ENCODE measurements around the gene SNAI3. TPM values are rescaled to one million over a fixed set of nuclear protein-coding genes. Genes with fewer than 3 reads are reported as not detected.

SNAI3 gene
- total RNA-seq, 2 donors from 2014 or later, result 0.42 to 1.2 TPM

DNA sequence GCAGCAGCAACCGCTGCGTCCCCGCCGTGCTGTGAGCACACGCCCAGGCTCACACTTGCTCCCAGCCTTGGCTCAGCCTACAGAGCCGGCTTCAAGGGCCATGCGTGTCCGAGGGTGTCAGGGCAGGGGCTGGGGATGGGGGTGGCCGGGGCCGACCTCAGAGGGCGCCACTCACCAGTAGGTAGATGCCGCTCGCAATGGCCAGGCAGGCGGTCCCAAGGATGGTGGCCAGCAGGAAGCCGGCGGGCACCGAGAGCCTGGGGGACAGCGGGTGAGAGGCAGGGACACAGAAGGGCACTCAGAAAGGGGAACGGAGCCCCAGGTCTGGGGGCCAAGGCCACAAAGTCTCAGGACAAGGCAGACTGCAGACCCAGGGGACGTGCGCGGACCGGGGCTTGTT lies 40.4 kb downstream of the SNAI3 start:
- Mint-ChIP-seq H3K27me3 (no peaks in the 10 kb centered on the region), H3K36me3 (no peaks in the 10 kb centered on the region), H3K9me3 (no peaks in the 10 kb centered on the region), H3K4me3 (no peak overlapping the region), H3K4me1 (ENCODE audit: low read depth in 2 of 2) (peaks cover 14 to 26% of the 10 kb centered on the region in 2 donors), H3K27ac (no peak overlapping the region)
- no peak for DNase-seq (ENCODE audit: low spot score)
- no peak for ATAC-seq

DNA sequence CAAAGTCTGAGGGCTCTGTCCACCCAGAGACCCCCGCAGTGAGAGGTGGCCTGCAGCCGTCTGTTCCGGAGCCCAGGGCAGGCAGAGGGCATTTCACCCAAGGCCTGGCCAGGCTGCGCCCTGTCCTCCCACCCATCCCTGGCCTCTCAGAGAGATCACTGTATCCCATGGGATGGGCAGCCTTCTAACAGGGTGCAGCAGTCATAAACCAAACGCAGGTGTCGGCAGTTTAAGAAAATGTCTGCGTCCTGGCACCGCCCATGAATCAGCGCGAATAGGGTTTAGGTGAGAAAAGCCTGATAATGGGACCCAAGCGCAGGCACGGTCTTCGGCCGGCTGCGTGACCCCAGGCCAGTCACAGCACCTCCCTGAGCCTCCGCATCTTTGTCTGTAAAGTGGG lies 40.9 kb downstream of the SNAI3 start:
- Mint-ChIP-seq H3K27ac (no peak overlapping the region), H3K36me3 (no peaks in the 10 kb centered on the region), H3K4me3 (no peak overlapping the region), H3K27me3 (peaks cover 0 to under 1% of the 10 kb centered on the region in 2 donors), H3K4me1 (ENCODE audit: low read depth in 2 of 2) (peaks cover 16 to 28% of the 10 kb centered on the region in 2 donors), H3K9me3 (no peaks in the 10 kb centered on the region)
- ATAC-seq (no peak), DNase-seq (ENCODE audit: low spot score) (no peak)

DNA sequence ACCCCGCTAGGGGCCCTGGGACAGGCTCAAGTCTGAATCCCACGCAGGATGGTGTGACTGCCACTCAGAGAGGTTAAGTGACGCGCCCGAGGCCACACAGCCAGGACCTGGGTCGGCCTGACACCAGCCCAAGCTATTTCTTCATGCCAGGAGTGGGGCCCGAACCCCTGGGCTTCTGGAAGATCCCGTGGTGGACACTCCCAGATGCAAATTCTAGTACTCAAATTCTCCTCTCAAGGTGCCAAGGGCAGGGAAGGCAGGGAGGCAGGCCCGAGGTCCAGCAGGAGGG lies 42.7 kb downstream of the SNAI3 start:
- ATAC-seq, result no peak
- Mint-ChIP-seq H3K36me3 (no peaks in the 10 kb centered on the region), H3K27ac (no peak overlapping the region), H3K4me3 (no peak overlapping the region), H3K4me1 (ENCODE audit: low read depth in 2 of 2) (peaks cover 15 to 29% of the 10 kb centered on the region in 2 donors), H3K27me3 (peaks cover 0 to 6% of the 10 kb centered on the region in 2 donors), H3K9me3 (no peaks in the 10 kb centered on the region)
- no peak for DNase-seq (ENCODE audit: low spot score)

DNA sequence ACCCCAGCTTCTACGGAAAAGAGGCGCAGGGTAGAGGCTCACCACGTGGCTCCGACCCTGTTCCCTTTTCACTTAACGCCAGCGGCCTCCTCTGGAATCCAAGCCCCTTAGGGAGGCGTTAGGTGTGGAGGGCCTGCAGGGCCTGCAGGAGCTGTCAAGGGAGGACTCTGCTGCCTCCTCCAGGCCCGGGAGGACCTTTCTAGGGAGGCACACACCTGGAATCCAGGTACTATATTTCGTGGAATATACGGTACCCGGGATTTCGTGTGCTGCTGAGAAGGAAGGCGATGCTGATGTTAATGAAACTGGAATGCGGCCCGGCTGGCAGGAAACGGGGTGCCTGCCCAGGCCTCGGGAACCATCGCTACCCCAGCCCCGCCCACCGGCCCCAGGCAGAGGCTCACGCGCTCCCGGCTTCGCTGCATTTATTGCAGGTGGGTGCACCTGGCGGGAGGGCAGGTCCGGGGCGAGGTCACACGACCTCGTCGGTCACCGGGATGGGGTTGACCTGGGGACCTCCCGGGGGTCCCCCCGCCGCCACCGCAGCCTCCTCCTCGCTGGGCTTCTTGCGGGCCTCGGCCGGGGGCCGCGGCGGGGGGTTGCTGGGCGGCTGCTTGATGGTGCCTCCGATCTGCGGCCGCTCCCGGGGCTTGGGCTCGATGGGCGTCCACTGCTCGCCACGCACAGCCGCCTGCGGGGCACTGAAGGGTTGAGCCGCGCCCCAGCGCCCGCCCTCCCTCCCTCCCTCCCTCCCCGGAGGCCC lies 43.2 kb downstream of the SNAI3 start:
- no peaks in the 10 kb centered on the region for H3K36me3 Mint-ChIP-seq

DNA sequence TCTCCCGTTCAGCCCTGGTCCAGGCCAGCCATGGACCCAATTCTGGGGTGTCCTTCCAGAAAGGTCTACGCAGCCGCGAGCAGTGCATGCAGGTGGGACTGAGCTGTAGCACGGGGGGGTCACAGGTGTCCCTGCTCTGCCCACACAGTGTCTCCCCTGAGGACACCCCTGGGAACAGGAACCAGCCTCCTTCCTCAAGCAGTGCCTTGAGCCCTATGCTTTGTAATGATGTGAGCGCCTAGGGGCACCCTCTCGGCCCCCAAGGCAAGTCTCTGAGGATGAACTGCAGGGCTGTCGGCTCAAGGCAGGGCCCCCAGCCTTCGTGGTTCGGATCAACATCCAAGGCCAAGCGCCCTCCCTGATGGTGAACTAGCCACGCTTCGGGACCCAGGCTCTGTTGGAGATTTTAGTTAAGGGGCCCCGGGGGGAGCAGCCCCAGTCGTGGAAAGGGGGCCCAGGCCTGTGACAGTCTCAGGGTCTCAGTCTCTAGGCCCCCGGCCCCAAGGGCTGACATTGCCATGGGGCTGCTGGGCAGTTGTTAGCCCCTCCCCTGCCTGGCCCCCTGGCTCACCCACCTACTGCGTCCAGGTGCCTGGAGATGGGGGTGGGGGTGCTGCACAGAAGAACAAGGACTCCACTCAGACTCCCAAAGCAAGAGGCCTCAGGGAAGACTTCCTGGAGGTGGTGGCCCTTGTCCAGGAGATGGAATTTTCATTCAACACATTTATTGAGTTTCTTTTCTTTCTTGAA lies 45.6 kb downstream of the SNAI3 start:
- Mint-ChIP-seq H3K4me1 (ENCODE audit: low read depth in 2 of 2) (peaks cover 36 to 46% of the 10 kb centered on the region in 2 donors), H3K4me3 (no peak overlapping the region), H3K27me3 (peaks cover 0 to 6% of the 10 kb centered on the region in 2 donors)

More for the DNA sequence above, 43.2 kb downstream of the SNAI3 start:
- DNase-seq (ENCODE audit: low spot score) (no peak), ATAC-seq (no peak)
- Mint-ChIP-seq H3K27me3 (peaks cover 0 to 6% of the 10 kb centered on the region in 2 donors), H3K27ac (no peak overlapping the region), H3K9me3 (no peaks in the 10 kb centered on the region), H3K4me1 (ENCODE audit: low read depth in 2 of 2) (peaks cover 16 to 31% of the 10 kb centered on the region in 2 donors), H3K4me3 (no peak overlapping the region)

DNA sequence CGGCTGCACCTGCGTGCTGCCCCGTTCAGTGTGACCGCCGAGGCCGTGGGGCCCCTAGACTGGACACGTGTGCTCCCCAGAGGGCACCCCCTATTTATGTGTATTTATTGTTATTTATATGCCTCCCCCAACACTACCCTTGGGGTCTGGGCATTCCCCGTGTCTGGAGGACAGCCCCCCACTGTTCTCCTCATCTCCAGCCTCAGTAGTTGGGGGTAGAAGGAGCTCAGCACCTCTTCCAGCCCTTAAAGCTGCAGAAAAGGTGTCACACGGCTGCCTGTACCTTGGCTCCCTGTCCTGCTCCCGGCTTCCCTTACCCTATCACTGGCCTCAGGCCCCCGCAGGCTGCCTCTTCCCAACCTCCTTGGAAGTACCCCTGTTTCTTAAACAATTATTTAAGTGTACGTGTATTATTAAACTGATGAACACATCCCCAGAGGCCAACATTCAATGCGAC lies 46.2 kb downstream of the SNAI3 start:
- ATAC-seq (no peak), DNase-seq (ENCODE audit: low spot score) (no peak)
- Mint-ChIP-seq H3K9me3 (no peaks in the 10 kb centered on the region), H3K4me3 (no peak overlapping the region), H3K4me1 (ENCODE audit: low read depth in 2 of 2) (peaks cover 41 to 47% of the 10 kb centered on the region in 2 donors), H3K27me3 (peaks cover 0 to 6% of the 10 kb centered on the region in 2 donors), H3K36me3 (no peaks in the 10 kb centered on the region), H3K27ac (peak overlapping the region in 1 of 2 donors; percentile 35)

More for the DNA sequence above, 45.6 kb downstream of the SNAI3 start:
- Mint-ChIP-seq H3K27ac (peak overlapping the region in 1 of 2 donors; percentile 35), H3K36me3 (no peaks in the 10 kb centered on the region), H3K9me3 (no peaks in the 10 kb centered on the region)
- DNase-seq (ENCODE audit: low spot score), result no peak
- ATAC-seq, result no peak

DNA sequence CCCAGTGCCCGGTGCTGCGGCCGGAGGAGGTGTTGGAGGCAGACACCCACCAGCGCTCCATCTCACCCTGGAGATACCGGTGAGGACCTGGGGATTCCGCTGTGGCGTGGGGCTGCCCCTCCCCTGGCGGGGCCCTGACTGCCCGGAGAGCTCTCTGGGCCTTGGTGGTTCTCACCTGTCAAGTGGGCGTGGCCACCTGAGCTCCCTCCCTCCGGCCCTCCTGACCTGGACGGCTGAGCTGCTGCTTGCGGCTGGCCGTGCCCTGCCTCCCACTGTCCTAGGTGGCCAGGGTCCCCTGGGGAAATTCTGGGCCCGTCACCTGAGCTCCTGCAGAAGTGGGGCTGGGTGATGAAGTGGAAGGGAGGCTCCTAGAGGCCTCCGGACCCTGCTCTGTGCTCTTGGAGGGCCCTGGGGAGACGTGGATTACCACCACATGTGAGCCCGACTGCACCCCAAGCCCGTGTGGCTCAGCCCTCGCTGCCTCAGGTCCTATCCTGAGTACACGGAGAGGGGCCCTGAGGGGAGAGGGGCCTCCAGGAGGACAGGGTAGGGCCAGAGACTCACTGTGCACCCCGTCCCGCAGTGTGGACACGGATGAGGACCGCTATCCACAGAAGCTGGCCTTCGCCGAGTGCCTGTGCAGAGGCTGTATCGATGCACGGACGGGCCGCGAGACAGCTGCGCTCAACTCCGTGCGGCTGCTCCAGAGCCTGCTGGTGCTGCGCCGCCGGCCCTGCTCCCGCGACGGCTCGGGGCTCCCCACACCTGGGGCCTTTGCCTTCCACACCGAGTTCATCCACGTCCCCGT lies 46.9 kb downstream of the SNAI3 start:
- no peaks in the 10 kb centered on the region for H3K9me3 Mint-ChIP-seq
- ATAC-seq (no peak), DNase-seq (ENCODE audit: low spot score) (no peak)
- H3K27me3 Mint-ChIP-seq, result peaks cover 0 to 6% of the 10 kb centered on the region in 2 donors
- H3K4me1 Mint-ChIP-seq (ENCODE audit: low read depth in 2 of 2), result peaks cover 42 to 43% of the 10 kb centered on the region in 2 donors
- H3K4me3 Mint-ChIP-seq, result no peak overlapping the region
- H3K27ac Mint-ChIP-seq, result no peak overlapping the region
- H3K36me3 Mint-ChIP-seq, result no peaks in the 10 kb centered on the region

DNA sequence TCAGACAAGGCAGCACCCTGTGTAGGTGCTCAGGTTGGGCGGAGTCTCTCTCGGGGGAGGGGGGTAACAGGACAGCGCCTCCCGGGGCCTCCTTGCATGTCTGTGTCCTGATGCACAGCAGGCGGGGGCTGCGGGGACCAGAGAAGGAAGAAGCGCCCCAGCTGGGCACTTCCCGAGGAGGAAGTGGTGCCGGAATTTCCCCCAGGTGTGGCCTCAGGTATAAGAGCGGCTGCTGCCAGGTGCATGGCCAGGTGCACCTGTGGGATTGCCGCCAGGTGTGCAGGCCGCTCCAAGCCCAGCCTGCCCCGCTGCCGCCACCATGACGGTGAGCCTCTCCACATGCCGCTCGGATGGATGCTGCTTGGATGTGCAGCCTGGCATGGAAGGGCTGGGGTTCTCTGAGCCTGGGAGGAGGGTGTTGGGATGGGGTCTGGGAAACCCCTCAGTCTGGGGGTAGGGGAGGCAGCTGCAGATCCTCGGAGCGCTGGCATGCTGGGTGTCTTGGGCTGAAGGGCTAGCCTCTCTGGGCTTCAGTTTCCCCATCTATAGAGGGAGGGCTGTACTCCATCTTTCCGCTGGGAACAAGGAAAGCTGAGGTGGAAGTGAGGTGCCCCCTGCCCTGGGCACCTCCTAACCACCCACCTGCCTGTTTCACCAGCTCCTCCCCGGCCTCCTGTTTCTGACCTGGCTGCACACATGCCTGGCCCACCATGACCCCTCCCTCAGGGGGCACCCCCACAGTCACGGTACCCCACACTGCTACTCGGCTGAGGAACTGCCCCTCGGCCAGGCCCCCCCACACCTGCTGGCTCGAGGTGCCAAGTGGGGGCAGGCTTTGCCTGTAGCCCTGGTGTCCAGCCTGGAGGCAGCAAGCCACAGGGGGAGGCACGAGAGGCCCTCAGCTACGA lies 47.7 kb downstream of the SNAI3 start, which contains the start of gene IL17C:
Gene IL17C (plus strand): TSS at position 250 of the 908 bp plus-strand sequence. CDS start 70 bp downstream, at position 320.
- no peak for DNase-seq (ENCODE audit: low spot score)

DNA sequence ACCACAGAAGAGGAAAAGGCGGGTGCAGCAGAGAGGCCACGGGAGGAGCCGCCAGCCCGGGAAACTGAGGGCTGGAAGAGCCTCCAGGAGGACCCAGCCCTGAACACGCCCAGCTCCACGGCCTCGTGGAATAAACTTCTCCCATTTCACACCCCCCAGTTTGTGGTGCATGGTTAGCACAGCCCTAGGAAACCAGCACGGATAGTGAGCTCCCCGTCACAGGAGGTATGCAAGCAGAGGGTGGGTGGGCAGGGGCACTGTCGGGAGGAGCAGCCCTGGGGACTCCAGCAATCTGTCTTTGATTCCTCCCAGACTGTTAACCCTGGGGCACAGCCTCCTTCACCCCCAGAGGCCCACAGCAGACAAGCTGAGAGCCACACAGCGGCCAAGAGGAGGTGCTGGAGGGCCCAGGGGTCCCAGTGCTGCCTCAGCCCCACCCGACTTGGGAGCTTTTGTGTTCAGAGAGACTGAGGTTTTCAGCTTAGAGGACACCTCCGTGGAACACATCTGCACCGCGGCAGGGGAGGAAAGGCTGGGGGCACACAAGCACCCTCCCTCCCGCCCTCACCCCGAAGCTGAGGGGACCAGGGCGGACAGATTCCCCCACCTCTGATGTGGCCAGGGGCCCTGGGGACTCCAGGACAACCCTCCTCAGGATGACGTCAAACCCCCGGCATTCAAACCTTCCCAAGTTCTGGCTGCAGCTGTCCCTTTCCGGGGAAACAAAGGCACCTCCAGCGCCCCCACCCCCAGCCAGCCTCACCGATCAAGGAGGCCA lies 49.6 kb downstream of the SNAI3 start:
- H3K36me3 Mint-ChIP-seq, result no peaks in the 10 kb centered on the region
- H3K27me3 Mint-ChIP-seq, result peaks cover 0 to 6% of the 10 kb centered on the region in 2 donors
- ATAC-seq (peak in 1 of 2 donors; percentile 4), DNase-seq (ENCODE audit: low spot score) (no peak)
- H3K27ac Mint-ChIP-seq, result peak overlapping the region; percentile 73 to 80
- H3K4me3 Mint-ChIP-seq, result peak overlapping the region; percentile 67
- H3K9me3 Mint-ChIP-seq, result no peaks in the 10 kb centered on the region
- peaks cover 31 to 35% of the 10 kb centered on the region in 2 donors for H3K4me1 Mint-ChIP-seq (ENCODE audit: low read depth in 2 of 2)

More for the DNA sequence above, 47.7 kb downstream of the SNAI3 start, which contains the start of gene IL17C:
- Mint-ChIP-seq H3K4me1 (ENCODE audit: low read depth in 2 of 2) (peaks cover 39 to 43% of the 10 kb centered on the region in 2 donors), H3K36me3 (no peaks in the 10 kb centered on the region), H3K27ac (peak within 1 kb of the TSS; percentile 73 to 78), H3K27me3 (peaks cover 0 to 6% of the 10 kb centered on the region in 2 donors), H3K4me3 (peak within 1 kb of the TSS; percentile 55), H3K9me3 (no peaks in the 10 kb centered on the region)
- no peak for ATAC-seq

DNA sequence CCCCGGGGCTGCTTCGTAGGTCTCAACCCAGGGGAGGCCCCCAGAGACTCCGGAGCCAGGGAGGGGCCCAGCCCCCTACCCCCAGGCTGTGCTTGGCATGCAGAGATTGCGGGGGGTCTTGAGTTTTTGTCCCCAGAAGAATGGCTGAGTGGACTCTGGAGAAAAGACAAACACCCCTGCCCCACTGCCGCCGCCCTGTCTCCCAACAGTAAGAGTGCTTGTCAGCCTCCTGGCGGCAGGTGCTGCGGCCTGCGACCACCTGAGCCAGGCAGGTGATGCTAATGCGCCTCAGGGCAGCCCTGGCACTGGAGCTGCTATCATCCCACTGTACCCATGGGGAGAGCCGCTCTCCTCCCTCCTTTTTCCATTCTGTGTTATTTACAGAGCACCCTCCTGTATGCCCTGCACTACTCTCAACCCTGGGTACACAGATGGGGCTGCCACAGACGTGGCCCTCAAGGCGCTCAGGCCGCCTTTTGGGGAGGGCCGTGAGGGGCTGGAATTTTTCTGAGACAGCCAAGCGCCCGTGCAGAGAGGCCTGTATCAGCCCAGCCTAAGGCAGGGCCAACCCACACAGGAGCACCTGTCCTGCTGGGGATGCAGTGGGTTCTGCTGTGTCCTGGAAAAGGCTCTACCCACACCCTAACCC lies 50.5 kb downstream of the SNAI3 start:
- H3K27ac Mint-ChIP-seq, result peak overlapping the region; percentile 58 to 80
- H3K4me1 Mint-ChIP-seq (ENCODE audit: low read depth in 2 of 2), result peaks cover 31 to 35% of the 10 kb centered on the region in 2 donors
- H3K4me3 Mint-ChIP-seq, result peak overlapping the region; percentile 67
- H3K27me3 Mint-ChIP-seq, result peaks cover 0 to 6% of the 10 kb centered on the region in 2 donors
- no peak for ATAC-seq
- no peaks in the 10 kb centered on the region for H3K36me3 Mint-ChIP-seq
- DNase-seq (ENCODE audit: low spot score), result no peak
- H3K9me3 Mint-ChIP-seq, result no peaks in the 10 kb centered on the region

DNA sequence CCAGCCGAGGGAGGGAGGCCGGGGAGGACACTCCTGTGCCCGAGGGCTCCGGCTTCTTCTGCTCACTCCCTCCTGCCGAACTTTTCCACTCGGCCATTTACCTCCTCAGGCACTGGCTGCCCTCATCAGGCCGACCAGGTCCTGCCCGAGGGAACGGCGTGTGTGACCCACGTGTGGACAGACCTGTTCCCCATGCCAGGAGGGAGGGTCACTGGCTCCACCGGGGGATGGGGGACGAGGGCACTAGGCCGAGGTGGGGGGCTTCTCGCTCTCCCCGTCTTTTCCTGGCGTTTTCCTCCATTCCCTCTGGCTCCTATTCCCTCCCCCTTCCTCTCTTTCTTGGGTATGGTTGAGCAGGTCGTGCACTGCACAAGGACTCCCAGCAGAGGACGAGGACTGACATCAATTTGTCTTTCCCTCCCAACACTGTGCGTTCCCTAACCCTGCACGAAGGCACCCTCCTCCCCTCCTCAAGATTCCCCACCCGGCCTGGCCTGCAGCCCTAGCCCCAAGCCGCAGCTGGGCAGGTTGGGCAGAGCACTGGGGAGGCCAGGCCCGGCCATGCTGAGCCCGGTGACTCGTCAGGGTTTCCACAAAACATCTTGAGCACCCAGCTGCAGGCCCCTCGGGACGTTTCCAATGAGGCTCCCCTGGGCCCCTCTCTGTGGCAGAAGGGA lies 51.2 kb downstream of the SNAI3 start:
- peak overlapping the region in 1 of 2 donors; percentile 58 for H3K27ac Mint-ChIP-seq
- peaks cover 25 to 29% of the 10 kb centered on the region in 2 donors for H3K4me1 Mint-ChIP-seq (ENCODE audit: low read depth in 2 of 2)
- H3K36me3 Mint-ChIP-seq, result no peaks in the 10 kb centered on the region
- H3K4me3 Mint-ChIP-seq, result peak overlapping the region; percentile 67
- DNase-seq (ENCODE audit: low spot score), result no peak
- H3K9me3 Mint-ChIP-seq, result no peaks in the 10 kb centered on the region
- peaks cover 0 to 2% of the 10 kb centered on the region in 2 donors for H3K27me3 Mint-ChIP-seq
- no peak for ATAC-seq
